Suppressor macrophage (primary cell): ENCODE results near the gene HPN.
"Not testable (repeated sequence)": the region's sequence is repeated elsewhere in the genome, so short reads cannot be mapped to it uniquely, and the experiment has no call there.

Experiments used
- DNase-seq, 4 experiments: peaks; one replicate each; pipeline ENCODE4 v3.0.0-alpha.2; 2020 to 2022

Gene HPN

DNA sequence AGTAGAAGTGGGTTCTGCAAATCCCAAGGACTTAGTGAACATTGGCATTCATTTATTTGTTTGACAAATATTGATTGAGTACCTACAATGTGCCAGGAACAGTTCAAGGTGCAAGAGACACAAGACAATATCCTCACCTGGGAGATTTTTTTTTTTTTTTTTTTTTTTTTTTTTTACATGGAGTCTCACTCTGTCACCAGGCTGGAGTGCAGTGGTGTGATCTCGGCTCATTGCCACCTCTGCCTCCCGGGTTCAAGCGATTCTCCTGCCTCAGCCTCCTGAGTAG lies 13.0 kb upstream of the HPN start:
- not testable (repeated sequence) for DNase-seq

DNA sequence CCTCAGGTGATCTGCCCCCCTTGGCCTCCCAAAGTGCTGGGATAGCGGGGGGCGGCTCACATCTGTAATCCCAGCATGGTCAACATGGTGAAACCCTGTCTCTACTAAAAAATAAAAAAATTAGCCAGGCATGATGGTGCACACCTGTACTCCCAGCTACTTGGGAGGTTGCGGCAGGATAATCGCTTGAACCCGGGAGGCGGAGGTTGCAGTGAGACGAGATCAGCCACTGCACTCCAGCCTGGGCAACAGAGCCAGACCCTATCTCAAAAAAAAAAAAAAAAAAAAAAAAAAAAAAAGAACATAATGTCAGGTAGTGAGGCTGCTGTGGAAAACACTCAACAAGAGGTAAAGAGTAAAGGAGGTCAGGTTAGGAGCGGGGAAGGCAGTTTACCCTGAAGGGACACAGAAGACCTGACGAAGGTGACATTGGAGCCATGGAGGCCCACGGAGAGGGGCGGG lies 12.2 kb upstream of the HPN start:
- DNase-seq = not testable (repeated sequence)

DNA sequence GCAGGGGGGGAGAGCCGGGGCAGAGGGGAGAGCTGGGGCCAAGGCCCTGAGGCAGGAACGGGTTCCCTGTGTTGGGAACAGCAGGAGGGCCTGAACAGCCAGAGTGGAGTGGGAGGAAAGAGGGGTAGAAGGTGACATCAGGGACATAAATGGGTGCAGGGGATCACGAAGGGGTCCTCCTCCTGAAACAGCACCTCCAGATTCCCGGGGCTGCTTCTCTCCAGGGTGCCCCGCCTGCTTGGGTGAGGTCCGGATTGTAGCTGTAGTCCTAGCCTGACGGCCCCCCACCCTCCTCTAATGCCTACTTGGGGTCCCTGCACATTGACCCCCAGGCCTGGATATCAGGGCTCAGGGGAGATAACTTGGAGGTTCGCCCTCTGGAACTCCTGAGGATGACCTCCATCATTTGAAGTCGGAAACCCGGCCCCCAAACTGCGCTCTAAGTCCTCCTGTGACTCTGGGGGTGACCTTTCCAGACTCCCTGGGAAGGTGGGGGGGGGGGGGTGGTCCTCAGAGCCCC lies 11.7 kb upstream of the HPN start:
- no peak for DNase-seq

DNA sequence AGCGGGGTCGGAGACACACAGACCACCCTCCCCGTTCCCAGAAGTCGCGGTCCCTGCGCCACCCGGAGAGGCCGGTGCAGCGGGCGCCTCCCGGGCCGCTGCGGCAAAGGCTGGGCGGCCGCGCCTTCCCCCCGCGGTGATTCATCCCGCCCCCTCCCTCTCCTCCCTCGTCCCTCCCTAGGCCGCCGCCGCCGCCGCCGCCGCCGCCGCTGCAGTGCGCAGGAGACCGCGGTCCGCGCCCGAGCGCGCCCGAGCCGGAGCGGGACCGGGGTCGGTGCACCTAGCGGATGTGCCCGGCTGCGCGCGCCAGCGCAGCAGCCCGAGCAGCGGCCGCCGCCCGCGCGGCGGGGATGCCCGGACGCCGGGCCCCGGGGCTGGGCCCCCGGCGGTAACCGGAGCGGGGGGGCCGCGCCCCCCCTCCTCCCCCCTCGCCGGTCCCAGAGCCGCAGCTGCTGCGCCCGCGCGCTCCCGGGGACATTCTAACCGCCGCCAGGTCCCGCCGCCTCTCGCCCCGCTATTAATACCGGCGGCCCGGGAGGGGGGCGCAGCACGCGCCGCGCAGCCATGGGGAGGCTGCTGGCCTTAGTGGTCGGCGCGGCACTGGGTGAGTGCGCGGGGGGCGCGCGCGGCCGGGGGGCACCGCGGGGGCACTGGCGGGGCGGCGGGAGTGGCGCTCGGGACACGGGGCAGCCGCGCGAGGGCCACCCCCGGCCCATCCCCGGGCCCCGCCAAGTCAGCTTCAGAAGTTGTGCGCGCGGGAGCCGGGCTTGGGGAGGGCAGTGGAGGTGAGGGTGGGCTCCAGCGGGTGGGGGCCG lies 11.1 kb upstream of the HPN start, which contains the start of gene SCN1B:
Gene SCN1B (plus strand): TSS at position 214 of the 815 bp plus-strand sequence. CDS start 351 bp downstream, at position 565.
- peak; percentile 54 to 81 (median 64) for DNase-seq

DNA sequence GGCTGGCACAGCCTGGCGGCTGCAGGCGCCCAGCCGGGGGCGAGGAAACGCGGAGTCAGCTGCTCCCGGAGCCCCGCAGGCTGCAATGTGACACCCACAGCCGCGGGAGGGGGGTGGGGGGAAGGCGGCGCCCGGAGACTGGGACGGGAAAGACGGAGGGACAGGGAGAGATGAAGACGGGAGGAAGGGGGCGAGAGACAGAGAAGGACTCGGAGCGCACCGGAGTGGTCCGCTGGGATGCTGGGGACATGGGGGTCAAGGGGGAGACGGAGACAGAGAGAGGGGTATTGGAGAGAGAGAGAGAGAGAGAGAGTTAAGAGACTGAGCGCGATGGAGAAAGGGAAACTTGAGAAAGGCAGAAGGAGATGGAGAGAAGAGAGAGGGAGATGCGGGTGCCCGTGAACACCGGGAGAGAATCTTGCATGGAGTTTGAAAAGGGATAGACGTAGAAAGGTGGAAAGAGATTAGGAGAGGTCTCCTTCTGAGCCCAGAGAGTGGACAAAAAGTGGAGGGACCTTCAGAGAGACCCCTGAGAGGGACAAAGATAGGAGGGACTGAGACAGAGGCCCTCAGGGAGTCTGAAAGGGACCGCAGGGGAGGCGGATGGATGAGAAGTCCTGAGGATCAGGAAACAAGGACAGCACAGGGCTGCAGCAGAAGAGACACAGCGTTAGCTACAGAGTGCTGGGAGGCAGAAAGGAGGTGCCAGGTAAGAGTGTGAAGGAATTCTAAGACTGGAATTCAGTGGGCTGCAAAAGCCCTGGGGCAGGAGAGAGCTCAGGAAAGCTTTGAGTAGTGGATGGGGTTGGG lies 10.2 kb upstream of the HPN start:
- DNase-seq = peak in 1 of 4 experiments; percentile 36

DNA sequence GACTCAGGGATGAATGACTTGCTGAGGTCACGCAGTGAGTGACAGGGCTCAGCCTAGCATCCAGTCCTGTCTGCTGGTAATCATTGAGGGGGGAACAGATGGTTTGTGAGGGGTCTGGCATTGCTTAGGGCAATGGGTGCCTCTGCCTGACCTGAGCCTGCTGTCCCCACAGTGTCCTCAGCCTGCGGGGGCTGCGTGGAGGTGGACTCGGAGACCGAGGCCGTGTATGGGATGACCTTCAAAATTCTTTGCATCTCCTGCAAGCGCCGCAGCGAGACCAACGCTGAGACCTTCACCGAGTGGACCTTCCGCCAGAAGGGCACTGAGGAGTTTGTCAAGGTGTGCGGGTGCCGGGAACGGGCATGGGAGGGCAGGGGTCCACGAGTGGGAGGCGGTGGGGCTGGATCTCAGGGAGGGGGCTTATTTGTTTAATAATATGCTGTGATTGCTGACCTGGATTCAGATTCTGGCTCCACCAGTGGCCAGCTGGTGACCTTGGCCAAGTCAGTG lies 9.1 kb upstream of the HPN start:
- DNase-seq = no peak

DNA sequence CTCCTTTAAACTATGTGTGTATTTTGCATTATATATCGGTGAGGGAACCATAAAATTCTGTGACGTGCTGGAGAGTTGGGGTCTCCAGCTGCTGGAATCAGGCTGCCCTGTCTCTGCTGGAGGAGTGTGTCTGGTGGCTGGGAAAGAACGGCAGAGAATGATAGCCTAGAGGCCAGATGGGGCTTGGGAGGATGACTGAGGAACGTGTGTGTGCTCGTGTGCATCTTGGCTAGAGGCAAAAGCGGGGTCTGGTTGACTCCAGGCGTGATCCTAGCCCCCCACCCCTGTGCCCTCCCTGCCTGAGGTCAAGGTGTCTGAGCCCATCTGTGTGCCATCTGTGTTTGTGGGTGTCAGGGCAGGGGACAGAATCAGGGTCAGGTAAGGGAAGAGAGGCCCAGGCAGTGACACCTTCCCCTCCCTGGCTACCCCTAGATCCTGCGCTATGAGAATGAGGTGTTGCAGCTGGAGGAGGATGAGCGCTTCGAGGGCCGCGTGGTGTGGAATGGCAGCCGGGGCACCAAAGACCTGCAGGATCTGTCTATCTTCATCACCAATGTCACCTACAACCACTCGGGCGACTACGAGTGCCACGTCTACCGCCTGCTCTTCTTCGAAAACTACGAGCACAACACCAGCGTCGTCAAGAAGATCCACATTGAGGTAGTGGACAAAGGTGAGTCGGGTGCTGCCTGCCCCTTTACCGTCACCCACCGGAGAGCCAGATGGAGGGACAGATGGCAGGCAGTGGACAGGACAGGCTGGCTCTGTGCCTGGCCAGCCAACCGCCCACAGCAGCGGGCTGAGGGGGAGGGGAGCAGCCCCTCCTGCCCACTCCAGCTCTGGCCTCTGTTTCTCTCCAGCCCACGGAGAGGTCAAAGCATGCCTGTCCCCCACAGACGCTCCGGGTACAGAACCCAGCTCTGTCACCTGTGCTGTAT lies 8.2 kb upstream of the HPN start:
- DNase-seq = no peak

DNA sequence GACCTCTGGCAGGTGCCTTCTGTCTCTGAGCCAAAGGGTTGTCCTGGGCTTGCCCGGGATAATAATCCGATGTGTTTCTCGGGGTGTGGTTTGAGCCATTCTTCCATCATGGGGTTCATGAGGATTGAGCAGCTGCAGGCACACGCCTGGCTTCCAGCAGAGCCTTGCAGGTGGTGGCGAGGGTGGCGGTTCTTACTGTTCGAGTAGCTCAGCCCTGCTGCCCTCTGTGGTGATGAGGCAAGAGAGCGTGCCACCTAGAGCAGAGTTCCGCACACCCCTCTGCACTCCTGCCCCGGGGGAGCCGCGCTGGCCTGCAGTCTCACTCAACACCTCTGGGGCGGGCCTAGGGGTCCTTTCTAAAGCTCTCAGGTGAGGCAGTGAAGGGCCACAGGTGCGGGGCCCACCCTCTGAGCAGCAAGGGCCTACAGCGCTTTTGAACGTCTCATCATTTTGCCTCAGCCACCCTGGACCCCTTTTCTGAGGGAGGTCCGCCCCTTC lies 7.5 kb upstream of the HPN start:
- DNase-seq = no peak

DNA sequence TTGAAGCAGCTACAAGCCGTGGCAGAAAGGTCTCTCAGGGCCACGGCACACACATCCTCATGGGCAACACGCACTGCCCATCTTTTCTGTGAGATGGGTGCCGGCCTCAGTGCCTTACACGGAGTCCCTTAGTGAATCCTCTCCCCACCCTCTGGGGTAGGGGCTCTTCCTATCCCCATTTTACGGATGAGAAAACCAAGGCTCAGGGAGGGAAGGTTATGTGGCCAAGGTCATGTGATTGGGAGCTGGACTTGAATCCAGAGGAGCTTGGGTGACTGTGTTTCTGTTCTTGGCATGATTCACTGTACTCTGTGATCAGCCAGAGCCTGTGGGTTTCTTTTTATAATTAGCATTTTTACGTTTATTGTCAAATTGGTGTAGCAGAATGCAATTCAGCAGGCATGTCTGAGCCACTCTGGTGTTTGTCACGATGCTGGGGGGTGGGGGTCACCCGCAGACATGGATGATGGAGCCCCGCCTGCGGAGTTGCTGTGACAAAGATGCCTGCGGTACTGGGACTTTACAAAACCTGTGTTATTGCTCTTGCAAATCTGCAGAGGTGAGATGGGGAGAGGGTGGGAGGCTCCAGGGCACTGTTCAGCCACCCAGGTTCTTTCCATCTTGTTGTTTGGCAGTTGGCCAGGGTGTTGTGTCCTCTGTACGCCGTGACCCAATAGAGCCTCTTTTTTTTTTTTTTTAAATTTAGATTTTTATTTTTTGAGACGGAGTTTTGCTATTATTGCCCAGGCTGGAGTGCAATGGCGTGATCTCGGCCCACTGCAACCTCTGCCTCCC lies 6.7 kb upstream of the HPN start:
- DNase-seq = no peak

DNA sequence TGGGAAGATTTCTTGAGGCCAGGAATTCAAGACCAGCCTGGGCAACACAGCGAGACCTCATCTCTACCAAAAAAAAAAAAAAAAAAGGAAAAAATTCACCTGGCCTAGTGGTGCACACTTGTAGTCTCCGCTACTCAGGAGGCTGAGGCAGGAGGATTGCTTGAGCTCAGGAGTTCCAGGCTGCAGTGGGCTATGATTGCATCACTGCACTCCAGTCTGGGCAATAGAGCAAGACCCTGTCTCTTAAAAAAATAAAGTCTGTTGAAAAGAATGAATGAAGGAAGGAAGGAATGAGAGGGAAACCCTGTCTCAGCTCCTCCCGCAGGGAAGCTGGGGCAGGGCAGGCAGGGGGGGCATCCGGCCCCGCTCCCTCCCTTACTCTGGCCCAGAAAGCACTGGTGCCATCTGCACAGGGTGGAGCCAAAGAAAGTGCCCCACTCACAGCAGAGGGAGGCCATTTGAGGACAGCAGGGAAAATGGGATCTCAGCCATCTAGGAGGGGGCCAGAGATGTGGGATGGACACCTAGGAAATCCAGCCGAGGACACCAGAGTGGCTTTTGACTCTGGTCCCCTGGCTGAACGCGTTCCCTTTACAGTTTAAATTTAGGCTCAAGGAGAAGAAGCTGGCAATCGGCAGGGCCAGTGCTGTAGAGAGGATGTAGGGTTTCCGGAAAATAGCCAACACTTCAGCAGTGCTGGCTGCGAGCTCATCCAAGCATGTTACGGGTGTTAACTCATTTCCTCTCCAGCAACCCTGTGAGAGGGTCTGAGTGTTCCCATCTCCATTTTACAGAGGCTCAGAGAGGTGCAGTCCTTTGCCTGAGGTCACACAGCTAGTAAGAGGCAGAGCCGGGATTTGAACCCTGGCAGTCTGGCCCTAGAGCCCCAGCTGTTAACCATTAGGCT lies 3.6 kb upstream of the HPN start:
- peak; percentile 17 to 53 (median 46) for DNase-seq

DNA sequence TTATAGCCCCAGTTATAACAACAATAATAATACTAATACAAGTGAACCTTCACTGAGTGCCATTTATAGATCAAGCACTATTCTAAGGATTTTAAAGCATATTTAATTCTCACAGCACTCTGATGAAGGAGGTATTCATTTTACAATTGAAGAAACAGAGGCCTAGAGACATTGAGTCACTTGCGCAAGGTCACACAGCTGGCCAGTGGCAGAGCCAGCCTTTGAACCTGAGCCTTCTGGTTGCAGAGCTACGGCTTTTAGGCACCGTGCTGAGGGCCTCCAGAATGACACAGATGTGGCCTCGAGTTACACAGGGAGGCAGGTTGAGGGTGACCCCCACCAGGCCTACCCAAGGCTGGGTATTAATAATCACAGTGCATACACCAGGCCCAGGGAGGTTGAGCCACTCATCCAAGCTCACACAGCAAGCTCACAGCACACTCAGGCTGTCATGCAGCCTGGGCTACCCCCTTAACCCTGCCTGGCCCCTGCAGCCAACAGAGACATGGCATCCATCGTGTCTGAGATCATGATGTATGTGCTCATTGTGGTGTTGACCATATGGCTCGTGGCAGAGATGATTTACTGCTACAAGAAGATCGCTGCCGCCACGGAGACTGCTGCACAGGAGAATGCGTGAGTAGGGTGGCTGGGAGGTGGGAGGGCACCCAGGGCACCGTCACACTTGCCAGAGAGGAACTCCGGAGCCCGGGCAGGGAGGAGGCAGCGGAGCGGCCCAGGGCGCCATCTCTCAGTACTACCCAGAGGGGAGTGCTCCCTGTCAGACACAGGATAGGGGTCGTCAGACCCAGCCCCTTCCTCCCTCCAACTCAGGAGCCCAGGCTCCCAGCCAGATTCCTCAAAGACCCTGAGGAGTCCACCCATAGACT lies 2.7 kb upstream of the HPN start:
- DNase-seq = peak; percentile 61 to 80 (median 67)

DNA sequence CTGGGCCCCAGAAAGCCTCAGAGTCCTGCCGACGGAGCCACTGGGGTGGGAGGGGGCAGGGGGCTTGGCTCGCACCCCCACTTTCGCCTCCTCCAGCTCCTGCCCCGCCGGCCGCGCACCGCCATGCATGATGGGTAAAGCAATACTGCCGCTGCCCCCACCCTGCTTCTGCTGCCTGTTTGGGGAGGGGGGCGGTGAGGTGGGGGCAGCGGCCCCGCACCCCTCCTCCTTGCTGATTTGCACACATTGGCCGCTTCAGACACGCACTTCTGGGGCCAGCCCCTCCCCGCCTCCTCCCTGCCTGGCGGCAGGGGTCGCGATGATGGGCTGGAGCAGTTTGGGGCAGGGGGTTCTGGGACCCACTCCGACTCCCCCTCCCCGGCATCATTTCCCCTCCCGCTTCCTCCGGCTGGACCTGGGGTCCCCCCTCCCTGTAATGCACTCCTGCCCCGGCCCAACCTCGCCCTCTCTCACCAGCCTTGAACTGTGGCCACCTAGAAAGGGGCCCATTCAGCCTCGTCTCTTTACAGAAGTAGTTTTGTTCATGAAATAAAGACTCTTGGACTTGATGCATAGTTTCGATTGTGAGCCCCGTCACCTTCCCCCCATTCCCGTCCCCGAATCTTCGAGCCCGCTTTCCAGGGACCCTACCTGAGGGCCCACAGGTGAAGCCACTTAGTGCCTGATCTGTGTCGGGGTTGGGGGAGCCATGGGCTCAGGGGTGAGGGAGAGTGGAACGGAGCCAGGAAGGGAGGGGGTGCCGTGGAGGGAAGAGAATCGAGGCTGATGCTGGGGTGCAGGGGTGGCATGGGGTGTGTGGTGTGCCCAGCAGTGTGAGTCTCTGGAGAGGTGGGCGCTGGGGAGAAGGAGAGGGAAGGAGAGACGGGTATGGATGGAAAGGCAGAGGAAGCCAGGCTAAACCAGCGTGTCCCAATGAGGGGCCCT lies 1.4 kb upstream of the HPN start:
- DNase-seq = peak in 1 of 4 experiments; percentile 10

DNA sequence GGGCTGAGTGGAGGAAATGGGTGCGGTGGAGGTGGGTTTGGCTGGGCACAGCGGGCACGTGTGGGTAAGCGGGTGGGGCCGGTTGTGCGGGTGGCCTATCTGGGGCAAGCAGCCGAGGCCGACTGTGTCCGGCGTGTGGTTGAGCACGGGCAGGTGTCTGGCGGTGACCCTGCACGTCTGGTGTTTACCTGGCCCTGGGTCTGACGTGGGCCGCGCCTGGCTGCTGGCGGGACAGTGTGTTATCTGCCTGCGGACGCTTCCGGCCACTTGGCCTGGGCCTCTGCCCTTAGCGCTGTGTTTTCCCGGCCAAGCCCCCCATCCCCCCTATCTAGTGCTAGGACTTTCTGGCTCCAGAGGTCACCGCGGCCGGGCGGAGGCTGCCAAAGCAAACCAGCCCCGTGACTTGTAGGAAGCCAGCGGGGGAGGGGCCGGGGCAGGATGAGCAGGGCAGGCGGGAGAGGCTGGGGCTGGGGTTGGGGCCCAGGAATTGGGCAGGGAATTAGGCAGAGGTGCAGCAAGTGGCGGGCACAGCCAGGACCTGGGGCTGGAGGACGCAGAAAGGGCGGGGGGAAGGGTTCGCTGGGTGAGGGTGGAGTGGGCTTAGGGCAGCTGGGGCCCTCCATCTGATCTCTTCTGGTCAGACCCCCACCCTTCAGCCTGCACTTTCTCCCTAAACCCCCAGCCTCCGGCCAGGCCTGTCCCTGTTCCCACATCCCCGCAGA lies 534 bp upstream of the HPN start:
- DNase-seq = peak; percentile 48 to 87 (median 72)

DNA sequence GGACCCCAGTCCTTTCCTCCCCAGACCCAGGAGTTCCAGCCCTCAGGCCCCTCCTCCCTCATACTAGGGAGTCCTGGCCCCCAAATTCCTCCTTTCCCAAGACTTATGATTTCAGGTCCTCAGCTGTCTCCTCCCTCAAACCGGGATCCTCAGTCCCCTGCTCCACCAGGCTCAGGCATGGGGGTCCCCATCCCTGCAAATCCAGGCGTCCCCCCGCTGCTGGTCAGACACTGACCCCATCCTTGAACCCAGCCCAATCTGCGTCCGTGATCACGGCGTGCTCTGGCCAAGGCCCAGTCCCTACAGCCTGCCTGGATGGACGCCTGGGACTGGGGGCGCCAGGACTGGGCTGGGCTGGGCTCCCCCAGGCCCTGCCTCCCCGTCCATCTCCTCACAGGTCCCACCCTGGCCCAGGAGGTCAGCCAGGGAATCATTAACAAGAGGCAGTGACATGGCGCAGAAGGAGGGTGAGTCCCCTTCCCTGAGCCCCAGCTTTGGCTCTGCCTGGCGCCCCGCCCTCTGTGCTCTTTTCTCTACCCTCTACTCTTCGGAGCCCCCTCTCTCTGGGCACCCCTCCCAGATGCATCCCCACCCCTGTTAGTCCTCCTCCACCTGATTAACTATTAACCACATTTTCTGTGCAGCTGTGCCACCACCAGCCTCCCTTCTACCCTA lies 672 bp downstream of the HPN start:
- no peak for DNase-seq

DNA sequence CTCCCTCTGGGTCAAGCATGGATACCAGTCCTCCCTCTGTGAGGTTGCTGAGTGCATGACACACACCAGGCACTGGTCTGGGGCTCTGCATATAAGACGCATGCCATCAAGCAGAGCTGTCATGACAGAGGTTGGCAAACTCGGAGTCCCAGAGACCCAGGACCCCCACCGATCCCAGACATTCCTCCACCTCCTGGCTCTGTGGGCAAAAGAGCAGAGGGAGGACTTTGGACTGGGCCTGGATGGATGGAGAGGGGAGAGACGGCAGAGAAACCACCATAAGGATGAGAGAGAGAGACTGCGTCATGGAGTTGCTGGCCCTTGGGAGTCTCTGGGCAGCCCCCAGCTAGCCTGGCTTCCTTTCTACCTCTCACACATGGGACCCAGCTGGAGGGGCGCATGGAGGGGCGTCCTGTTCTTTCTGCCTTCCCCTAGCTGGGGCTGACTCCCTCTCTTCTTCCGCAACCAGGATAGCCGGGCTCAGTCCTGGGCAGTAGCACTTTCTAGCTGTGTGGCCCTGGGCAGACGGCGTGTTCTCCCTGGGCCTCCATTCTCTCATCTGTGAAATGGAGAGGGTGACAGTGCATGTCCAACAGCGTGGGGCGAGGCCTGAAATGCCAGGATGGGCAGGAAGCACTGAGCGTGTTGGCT lies 1.6 kb downstream of the HPN start:
- no peak for DNase-seq

DNA sequence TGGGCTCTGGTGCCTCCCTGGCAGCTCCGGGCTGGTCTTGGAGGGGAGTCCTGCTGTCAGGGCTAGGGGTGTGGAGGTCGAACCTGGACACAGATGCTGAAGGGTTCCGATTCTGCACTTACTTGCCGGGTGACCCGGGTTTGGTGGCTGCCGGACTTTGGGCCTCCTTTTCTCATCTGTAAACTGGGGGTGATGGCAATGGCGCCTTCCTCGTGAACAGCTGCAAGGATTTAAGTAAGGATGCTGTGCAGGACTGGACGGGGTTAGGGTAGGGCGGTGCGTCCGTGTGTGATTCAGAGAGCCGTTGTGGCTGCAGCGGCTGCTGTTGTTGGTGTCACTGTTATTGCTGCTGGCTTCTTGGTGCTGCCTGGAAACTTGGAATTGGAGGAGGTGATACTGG lies 2.4 kb downstream of the HPN start:
- no peak for DNase-seq
